NK-92 treated with Interleukin-12 subunit alpha and Interleukin-12 subunit beta, amount 100 ng/mL, for 24 hours (cell line): ENCODE measurements around the gene SYDE1.

Source experiments
- DNase-seq: peaks from one replicate; lab custom pipeline; 2025; lab: John Stamatoyannopoulos, UW

SYDE1 gene

DNA sequence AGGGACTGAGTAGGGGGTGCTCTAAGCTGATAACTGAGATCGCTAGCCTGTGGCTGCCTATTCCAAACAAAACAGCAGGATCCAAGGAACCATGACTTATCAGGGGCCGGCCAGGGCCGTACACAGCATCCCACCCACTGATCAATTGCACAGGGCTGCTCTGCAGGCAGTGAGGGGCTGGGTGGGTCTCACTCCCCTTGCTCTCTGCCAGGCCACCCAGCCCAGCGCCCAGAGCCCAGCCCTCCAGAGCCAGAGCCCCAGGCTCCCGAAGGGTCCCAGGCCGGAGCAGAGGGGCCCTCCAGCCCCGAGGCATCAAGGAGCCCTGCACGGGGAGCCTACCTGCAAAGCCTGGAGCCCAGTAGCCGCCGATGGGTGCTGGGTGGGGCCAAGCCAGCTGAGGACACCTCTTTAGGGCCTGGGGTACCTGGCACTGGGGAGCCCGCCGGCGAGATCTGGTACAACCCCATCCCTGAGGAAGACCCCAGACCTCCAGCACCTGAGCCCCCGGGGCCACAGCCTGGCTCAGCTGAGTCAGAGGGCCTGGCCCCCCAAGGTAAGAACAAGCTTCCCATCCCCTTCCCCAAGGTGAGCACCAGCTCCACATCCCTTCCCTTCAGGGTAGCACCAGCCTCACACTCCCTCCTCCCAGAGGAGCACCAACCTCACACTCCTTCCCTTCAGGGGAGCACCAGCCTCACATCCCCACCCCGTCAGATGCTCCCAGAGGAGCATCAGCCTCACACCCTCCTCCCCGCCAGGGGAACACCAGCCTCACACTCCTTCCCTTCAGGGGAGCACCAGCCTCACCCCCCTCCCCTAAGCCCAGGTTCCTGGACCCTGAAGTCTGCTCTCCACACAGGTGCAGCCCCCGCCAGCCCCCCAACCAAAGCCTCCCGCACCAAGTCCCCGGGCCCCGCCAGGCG is 1.9 kb downstream of the SYDE1 start:
- no peak for DNase-seq

- no peak for DNase-seq
Measured at GRCh38 chr19:15109768-15110417, 2.7 kb downstream of the SYDE1 start.

- DNase-seq, result no peak
Measured at GRCh38 chr19:15110418-15110815, 3.2 kb downstream of the SYDE1 start.

GRCh38 chr19:15111758-15112157 is 4.6 kb downstream of the SYDE1 start:
- DNase-seq, result no peak

DNA sequence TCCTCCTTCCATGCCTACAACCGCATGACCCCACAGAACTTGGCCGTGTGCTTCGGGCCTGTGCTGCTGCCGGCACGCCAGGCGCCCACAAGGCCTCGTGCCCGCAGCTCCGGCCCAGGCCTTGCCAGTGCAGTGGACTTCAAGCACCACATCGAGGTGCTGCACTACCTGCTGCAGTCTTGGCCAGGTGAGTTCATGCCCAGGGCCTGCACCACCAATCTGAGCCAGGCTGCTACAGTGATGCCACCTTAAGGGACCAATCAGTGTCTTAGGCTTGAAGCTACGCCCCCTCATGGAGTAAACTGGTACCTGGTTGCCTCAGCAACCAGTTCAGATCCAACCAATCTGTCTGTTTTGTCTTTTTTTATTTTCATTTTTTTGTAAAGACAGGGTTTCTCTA is 5.2 kb downstream of the SYDE1 start:
- no peak for DNase-seq

DNA sequence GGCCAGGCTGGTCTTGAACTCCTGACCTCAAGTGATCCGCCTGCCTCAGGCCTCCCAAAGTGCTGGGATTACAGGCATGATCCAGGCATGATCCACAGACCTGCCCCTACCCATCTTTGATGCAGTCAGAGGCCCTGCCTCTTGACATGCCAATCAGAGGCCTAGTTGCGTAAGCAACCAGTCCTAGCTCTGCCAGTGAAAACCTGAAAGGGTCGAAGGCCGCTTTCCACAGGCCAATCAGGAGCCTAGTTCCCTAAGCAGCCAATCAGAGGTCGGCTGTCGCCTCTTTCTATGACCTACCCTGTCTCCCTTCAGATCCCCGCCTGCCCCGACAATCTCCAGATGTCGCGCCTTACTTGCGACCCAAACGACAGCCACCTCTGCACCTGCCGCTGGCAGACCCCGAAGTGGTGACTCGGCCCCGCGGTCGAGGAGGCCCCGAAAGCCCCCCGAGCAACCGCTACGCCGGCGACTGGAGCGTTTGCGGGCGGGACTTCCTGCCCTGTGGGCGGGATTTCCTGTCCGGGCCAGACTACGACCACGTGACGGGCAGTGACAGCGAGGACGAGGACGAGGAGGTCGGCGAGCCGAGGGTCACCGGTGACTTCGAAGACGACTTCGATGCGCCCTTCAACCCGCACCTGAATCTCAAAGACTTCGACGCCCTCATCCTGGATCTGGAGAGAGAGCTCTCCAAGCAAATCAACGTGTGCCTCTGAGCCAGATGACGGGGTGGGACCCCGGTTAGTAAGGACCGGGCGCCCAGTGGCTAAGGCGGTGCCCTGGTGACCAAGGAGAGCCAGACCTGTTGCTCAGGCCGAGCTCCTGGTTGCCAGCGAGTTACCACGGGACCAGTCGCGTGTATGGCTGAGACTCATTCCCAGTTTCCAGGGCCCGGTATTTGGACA is 6.3 kb downstream of the SYDE1 start:
- DNase-seq, result no peak

DNA sequence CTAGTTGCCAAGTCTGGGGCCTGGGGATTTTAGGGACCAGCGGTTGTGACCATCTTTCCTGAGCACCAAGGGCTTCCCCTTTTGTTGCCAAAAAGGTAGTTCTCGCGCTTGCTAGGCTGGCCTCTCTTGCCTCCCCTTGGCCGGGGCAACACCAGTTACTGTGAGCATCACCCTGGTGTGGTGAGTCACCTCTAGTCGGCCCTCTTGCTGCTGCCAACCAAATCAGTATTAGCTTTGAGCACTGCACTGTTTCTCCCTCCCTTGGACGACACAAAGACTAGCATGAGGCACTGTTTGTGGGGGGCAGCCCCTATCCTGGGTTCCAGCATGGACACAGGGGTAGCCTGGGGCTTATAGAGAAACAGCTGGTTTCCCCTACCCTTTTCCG is 6.9 kb downstream of the SYDE1 start:
- DNase-seq, result no peak

DNA sequence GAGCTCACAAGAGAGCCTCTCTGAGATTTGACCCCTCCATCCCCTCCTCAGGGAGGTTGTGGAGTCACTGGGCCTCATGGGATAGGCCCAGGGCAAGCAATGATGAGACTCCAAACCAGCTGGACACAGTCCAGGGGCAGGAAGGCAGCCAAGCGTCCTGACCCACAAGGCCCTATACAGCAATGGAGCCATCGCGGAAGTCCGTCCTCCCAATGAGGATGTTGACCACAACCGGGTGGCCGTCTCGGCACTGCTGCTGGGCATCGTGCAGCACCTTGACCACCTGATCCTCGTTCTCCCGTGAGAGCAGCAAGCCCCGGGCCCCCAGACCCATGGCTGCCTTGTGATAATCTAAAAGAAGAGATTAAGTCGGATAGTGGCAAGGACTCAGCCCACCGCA is 7.9 kb downstream of the SYDE1 start:
- DNase-seq, result no peak

DNA sequence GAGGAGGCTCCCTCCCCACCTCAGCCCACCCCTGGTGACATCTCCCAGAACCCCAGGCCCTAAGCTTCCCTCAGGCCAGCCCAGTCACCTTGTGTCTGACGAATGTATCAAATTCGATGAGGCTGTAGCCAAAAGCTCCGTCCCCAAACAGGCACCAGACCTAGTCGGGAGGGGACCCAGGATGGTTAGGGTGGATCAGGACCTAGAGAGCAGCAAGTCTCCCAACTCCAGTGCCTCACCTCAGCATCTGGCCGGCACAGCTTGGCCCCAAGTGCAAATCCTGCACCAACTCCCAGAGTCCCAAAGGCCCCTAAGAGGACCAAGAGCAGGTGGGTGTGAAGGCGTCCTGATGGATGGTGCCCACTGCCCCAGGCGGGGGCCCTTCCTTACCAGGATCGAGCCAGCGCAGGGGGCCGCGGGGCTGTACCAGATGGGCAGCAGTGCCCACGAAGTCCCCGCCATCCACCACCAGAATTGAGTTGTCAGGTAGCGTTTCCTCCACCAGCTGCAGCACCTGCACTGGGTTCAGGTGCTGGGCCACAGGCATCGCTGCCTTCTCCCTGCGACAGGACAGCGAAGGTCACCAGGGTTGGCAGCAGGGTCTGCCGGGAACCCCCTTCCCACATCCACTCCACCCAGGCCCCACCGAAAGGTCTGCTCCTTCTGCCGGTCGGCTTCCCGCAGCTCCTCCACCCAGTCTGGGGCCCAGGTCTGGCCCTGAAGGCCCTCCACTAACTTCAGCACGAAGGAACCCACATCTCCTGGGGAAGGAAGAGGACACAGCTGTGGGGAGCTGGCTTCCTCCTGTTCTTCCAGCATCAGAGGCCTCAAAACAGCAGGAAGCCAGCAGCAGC is 8.8 kb downstream of the SYDE1 start:
- no peak for DNase-seq

DNA sequence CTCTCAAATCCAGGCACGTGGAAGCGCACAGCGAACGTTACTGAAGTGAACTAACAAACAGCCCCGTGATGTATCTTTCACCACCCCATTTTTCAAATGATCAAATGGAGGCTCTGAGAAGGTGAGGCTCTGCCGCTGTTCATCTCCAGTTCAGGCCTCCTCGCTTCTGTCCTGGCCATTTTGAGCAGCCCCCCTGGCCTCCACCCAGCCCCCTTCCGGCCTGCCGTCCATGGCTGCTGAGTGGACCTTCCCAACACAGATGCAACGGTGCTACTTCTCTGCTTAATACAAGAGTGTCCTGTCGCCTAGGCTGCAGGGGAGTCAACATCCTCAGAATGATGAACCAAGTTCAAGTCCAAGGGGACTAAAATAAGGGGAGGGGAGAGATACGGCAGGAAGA is 9.7 kb downstream of the SYDE1 start:
- no peak for DNase-seq

DNA sequence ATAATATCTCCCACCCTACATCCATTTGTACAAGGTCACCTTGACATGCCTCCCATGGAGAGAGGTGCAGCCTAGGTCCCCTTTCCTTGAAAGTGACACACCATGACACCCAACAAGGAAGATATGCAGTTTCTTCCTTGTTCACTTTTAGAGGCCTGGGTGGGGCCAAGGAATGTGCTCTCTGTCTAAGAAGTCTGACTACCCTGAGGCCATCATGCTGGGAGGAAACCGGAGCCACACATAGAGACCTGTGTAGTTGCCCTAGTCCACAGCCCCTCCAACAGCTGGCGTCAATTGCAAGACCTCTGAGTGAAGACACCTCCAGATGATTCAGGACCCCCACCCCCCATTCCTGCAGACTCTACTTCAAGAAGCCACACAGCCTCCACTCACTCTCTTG is 11.0 kb downstream of the SYDE1 start:
- no peak for DNase-seq

DNA sequence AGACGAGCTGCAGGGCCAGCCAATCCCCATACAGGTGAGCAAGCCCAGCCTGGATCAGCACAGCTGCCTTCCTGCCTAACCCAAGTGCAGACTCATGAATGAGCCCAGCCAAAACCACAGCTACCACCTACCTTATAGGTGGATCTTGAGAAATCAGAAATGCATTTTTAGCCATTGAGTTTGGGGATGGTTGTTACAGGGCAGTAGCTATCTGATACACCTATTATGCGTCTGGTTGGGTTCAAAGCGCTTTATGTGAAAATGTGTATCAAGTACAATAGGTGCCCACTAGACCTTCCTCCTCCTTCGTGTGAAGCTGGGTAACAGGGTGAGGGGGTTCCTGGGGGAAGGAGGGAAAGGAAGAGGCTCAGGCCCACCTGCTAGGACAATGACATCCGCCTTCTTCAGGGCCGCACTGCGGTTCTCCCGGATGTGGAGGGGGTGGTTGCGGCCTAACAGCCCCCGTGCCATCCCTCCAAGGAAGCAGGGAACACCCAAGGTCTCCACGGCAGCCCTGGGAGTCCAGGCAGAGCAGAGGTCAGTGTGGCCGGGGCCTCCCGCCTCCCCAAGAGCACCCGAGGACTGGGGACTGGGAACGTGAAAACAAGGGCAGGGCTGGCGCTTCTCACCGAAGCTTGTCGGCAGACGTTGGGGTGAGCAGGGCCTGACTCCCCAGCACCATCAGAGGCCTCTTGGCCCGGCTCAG is 11.7 kb downstream of the SYDE1 start:
- DNase-seq, result no peak

- no peak for DNase-seq
Measured at GRCh38 chr19:15120135-15121026, 13.2 kb downstream of the SYDE1 start.

DNA sequence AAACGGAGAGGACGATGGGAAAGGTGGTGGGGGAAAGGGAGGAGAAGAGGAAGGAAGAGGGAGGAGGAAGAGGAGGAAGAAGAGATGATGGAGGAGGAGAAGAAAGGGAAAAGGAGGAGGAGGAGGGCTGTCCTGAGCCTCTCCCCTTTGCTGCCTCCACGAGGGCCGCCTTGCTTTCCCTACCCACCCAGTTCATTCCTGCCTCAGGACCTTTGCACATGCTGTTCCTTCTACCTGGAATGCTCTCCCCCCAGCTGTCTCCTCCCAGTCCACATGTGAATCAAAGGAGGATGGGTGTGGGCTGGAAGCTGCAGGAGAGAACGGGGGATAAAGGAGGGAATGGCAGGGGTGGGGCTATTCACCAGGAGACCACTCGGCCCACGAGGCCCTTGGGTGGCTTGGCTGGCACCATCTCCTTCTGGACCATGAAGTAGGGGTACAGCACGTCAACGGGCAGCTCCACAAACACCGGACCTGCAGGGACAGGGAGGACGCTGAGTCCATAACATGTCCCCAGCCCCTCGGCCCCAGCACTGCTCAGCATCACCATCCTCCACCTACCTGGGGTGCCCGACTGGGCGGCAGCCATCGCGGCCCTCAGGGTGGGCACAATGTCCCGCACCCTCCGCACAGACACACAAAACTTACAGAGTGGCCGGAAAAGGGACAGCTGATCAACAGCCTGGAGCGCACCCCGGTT is 15.3 kb downstream of the SYDE1 start:
- DNase-seq, result no peak

DNA sequence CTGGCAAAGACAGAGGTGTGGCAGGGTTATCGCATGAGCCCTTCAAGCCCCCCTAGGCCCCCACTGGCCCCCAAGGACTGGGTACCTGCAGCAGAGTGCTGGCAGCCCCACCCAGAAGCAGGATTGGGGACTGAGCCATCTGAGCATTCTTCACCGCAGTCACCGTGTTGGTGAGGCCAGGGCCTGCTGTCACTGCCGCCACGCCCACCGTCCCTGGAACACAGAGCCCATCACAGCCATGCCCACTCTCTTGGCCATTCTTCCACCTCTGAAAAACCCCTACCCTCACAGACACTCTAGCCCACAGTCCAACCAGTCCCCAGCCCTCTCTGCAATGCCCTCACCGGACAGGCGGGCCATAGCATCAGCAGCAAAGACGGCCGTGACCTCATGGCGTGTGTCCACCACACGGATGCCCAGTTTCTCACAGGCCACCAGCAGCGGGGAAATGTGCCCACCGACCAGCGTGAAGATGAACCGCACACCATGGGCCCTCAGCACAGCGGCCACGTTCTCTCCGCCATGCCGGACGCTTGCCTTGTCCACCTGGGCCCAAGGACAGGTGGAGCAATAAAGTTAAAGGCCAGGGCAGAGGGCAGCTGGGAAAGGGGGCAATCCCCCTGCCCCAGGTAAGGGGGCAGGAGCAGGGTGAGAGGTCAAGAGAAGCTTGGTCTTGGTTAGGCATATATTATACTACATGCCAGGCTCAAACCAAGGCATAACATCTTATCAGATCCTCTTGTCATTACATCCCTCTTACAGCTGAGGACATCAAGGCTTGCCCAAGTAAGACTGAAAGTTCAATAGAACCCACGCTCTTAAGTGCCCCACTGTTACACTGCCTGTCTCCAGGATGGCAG is 16.1 kb downstream of the SYDE1 start:
- DNase-seq, result no peak

GRCh38 chr19:15123900-15124299 is 16.7 kb downstream of the SYDE1 start:
- DNase-seq, result no peak

DNA sequence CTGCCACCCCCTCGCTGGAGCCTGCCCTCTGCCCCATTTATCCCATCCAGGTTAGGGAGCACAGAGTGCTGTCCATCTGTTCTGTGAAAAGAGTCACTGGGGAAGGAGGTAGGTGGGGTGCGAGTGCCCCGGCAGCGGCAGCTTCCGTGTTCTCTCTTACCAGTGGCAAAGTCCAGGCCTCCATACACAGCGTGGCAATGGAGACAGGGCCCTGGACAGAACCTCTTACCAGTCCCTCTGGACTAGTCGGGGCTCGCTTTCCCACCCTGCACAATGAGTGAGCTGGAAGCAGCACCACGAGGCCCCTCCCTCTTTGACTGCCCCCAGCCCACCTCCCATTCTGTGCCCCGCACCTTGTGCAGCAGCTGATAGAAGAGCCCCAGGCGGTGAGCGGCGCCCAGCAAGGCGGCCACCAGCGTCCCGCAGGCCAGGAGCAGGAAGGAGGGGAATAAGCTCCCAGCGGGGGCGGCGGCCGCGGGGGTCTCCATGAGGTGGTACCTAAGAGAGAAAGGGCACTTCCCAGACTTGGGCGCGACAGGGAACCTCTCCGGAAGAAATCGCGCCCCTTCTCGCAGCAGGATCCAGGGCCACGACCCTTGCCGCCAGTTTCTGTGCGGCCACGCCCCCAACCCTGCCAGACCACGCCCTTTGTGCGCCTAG is 17.5 kb downstream of the SYDE1 start:
- no peak for DNase-seq
